Left kidney (tissue), 2 donors: ENCODE data around the gene DGCR8. TPM values are rescaled to one million over a fixed set of nuclear protein-coding genes. Genes with fewer than 3 reads are reported as not detected.

Source experiments
- DNase-seq: peaks from one replicate; pipeline ENCODE4 v3.0.0-alpha.2; 2013
- polyA plus RNA-seq: library from polyadenylated mRNA; unstranded; fragments of 120-200 nt; gene quantifications from one replicate; pipeline ENCODE4 v1.2.1, GENCODE V29; 2013; ENCODE audit not compliant: insufficient read length

DGCR8 gene
- polyA plus RNA-seq, 1 donor = 58.0 TPM

- DNase-seq = no peak
These were observed 10.1 kb downstream of the DGCR8 start for GRCh38 chr22:20089977-20090729.

GRCh38 chr22:20090730-20091240 is 10.7 kb downstream of the DGCR8 start:
- DNase-seq = no peak

GRCh38 chr22:20091690-20092476 is 11.8 kb downstream of the DGCR8 start:
- no peak for DNase-seq

- no peak for DNase-seq
These were observed 12.4 kb downstream of the DGCR8 start for GRCh38 chr22:20092477-20092854.

- DNase-seq = no peak
These were observed 13.6 kb downstream of the DGCR8 start for GRCh38 chr22:20093418-20094196.

GRCh38 chr22:20094197-20094807 is 14.3 kb downstream of the DGCR8 start:
- no peak for DNase-seq

- no peak for DNase-seq
These were observed 15.5 kb downstream of the DGCR8 start for GRCh38 chr22:20095521-20095920.

- no peak for DNase-seq
These were observed 16.8 kb downstream of the DGCR8 start for GRCh38 chr22:20096574-20097420.

- DNase-seq = no peak
These were observed 19.2 kb downstream of the DGCR8 start for GRCh38 chr22:20099099-20099711.

GRCh38 chr22:20101638-20102037 is 21.6 kb downstream of the DGCR8 start:
- no peak for DNase-seq

GRCh38 chr22:20102203-20102780 is 22.3 kb downstream of the DGCR8 start:
- DNase-seq = no peak

GRCh38 chr22:20105456-20106204 is 25.6 kb downstream of the DGCR8 start:
- DNase-seq = no peak

GRCh38 chr22:20106205-20106848 is 26.3 kb downstream of the DGCR8 start:
- no peak for DNase-seq

GRCh38 chr22:20106849-20107237 is 26.8 kb downstream of the DGCR8 start:
- no peak for DNase-seq

GRCh38 chr22:20107471-20107901 is 27.4 kb downstream of the DGCR8 start:
- no peak for DNase-seq

- DNase-seq = no peak
These were observed 28.1 kb downstream of the DGCR8 start for GRCh38 chr22:20107951-20108756.

GRCh38 chr22:20108757-20109230 is 28.8 kb downstream of the DGCR8 start:
- no peak for DNase-seq
